ENCODE results near the gene PHF14.
"Not testable (repeated sequence)": the region's sequence is repeated elsewhere in the genome, so short reads cannot be mapped to it uniquely, and the experiment has no call there.

PHF14 gene

GRCh38 chr7:10990748-10991147, 17.1 kb downstream of the PHF14 start:
- not testable (repeated sequence) for DNase-seq (ENCODE audit: low read depth)

- DNase-seq (ENCODE audit: low read depth) = not testable (repeated sequence)
These were observed 22.0 kb downstream of the PHF14 start for GRCh38 chr7:10995482-10996166.

- DNase-seq (ENCODE audit: low read depth) = no peak
These were observed 25.5 kb downstream of the PHF14 start for GRCh38 chr7:10998996-10999757.

- DNase-seq (ENCODE audit: low read depth) = no peak
These were observed 31.5 kb downstream of the PHF14 start for GRCh38 chr7:11005202-11005601.

GRCh38 chr7:11006291-11006690, 32.6 kb downstream of the PHF14 start:
- no peak for DNase-seq (ENCODE audit: low read depth)

- no peak for DNase-seq (ENCODE audit: low read depth)
These were observed 36.0 kb downstream of the PHF14 start for GRCh38 chr7:11009631-11010030.

DNA sequence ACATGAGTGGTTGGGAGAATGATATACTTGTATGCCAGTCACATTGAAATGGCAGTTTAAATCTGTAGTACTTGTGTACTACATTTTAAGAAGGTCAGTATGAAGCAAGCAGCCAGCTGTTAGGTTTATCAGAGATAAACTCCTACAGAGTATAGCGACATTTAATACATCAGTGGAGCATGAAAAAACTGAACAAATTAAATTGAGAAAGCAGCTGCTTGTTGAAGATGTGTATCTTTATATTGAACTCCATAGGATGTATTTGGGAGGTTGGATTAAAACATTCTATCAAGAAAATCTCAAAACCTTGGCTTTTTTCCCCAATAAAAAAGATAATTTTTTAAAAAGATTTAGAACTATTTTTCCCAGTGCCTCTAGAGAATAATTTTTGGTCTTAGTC, 47.8 kb downstream of the PHF14 start:
- no peak for DNase-seq (ENCODE audit: low read depth)

GRCh38 chr7:11026452-11027359, 53.0 kb downstream of the PHF14 start:
- DNase-seq (ENCODE audit: low read depth) = no peak

- no peak for DNase-seq (ENCODE audit: low read depth)
These were observed 62.0 kb downstream of the PHF14 start for GRCh38 chr7:11035661-11036060.

DNA sequence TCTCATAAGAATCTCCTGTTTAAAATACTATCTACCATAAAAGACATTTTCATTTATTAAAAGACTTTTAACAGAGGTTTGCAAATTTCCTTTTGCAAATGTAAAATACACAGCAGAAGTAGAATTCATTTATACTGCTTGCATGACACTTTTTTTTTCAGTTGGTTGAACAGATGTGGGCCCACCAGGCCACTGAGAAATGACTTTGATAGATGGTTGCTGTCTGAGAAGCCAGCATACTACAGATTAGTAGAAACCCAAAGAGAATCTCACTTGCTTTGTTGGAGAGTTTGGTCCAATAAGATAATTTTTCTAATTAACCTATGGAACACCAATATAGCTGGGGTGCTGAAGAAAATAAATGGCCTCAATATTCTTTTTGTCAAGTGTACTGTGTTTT, 66.3 kb downstream of the PHF14 start:
- no peak for DNase-seq (ENCODE audit: low read depth)

- no peak for DNase-seq (ENCODE audit: low read depth)
These were observed 80.4 kb downstream of the PHF14 start for GRCh38 chr7:11054033-11054432.

DNA sequence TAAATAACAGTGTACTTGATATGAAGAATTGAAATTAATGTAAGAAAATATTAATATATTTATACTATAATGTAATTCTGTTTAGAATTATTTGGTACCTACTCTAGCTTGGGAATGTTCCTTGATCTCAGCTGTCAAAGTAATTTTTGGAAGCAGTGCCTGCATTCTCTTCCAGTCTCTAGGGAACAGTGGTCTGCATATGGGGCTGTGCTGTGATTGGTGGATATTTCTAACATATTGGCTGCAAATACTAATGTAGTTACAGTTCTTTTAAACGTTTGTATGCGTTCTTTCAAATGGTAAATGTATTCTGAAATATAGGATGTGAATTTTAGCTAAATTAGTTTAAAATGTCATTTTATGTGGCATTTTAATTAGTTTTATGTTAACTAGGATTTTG, 87.2 kb downstream of the PHF14 start:
- DNase-seq (ENCODE audit: low read depth) = no peak

DNA sequence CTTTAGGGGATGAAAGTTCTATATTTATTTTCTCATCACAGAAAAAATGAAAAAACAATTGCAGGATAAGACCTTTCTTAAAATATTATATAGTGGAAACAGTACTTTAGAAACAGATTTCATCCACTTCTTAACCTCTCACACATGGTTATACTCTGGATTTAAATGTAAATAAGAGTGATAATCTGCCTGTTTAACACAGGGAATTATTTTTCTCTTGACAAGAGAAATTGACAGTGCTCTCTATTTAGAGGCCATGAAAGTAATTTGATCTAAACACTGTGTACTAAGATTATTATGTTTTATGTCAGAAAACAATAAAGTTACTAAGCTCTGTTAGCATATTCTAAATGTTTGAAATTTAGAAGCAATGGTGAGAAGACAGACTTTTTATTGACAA, 88.4 kb downstream of the PHF14 start:
- DNase-seq (ENCODE audit: low read depth) = no peak

DNA sequence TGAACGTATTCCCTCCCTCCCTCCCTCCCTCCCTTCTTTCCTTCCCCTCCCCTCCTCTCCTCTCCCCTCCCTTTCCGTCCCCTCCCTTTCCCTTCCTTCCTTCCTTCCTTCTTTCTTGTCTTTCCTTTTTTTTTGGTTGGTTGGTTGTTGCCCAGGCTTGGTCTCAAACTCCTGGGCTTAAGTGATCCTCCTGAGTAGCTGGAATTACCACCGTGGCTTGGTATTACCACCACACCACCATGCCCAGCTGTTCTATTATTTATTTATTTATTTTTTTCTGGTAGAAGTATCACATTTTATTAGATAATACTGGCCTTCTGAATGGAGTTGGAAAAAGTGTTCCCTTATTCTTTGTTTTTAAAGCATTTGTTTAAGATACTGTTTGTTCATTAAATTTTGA, 95.9 kb downstream of the PHF14 start:
- no peak for DNase-seq (ENCODE audit: low read depth)

GRCh38 chr7:11077816-11078215, 104.1 kb downstream of the PHF14 start:
- DNase-seq (ENCODE audit: low read depth) = no peak

DNA sequence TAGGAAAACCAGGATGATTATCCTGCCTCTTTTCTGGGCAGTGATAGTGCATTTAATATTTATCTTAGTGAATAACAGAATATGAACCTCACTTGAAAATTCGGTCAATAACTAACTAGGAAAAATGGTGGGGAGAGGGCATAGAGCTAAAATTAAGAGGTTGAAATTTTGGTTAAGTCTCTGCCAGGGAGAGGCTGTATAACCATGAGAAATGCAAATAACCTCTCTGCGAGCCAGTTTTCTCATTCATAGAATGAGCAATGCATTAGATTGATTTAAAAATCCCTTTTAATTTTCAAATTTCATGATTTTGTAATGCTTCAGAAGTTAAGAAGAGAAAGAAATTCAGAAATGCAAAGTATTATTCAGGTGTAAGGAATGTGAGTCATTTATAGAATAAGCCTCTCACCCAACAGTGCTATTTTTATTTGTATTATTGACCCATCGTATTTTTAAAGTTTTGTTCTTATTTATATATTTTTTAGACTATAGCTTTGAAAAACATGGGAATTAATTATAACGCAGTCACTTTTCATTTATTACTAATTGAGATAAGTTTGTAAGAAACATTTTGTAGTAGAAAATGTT, 104.7 kb downstream of the PHF14 start:
- DNase-seq (ENCODE audit: low read depth) = no peak

GRCh38 chr7:11079907-11080306, 106.2 kb downstream of the PHF14 start:
- no peak for DNase-seq (ENCODE audit: low read depth)

DNA sequence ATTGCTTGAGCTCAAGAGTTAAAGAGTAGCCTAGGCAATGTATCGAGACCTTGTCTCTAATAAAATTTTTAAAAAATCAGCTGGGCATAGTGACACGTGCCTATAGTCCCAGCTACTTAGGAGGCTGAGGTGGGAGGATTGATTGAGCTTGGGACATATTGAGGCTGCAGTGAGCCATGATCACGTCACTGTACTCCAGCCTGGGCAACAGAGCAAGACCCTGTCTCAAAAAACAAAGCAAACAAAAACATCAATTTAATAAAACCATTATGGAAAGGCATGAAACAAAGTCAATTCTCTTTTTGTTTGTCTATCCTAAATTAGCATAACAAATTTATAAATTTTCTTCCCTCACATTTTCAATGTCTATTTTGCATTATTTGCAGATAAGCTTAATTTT, 108.4 kb downstream of the PHF14 start:
- no peak for DNase-seq (ENCODE audit: low read depth)

DNA sequence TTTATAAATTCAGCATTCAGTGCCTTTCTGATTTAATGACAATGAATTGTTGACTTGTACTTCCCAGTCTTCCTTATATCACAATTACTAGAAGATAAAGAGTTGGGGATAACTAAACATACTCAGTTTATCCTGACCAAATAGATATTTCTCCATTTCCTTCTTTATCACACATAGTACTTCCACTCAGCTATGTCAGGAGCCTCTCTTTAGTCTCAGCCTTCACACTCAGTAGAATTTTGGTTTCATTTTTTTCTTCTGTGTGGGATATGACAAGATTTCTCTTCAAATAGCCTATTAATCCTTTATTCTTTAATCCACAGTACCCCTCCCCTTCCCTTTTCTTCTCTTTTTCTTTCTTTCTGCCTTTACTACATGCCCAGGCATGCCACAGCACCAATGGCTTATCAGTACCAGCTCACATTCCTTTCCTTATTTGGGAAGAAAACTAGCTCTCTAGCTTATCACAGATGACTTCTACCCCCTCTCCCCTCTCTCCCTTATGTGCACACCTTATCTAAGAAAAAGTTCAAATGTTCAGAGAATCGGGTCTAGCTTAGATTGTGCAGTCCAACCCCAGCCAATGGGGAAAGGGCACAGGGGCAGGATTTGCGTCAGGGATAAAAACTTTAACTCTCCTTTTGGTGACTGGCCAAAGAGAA, 109.0 kb downstream of the PHF14 start:
- DNase-seq (ENCODE audit: low read depth) = no peak

DNA sequence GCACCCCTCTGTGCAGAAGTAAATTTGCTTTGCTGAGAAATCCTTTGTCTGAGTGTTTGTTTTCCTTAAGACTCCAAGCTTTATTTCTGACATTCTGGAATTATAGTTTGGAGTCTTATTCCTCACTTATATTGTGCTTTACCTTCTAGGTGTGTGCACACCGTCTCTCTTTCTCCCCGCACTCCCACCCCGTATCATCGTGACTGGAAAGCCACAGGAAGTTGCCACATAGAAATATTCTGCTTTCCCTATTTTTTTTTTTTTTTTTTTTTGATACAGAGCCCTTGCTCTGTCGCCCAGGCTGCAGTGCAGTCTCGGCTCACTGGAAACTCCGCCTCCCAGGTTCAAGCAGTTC, 109.5 kb downstream of the PHF14 start:
- no peak for DNase-seq (ENCODE audit: low read depth)

- no peak for DNase-seq (ENCODE audit: low read depth)
These were observed 130.9 kb downstream of the PHF14 start for GRCh38 chr7:11104578-11104977.

DNA sequence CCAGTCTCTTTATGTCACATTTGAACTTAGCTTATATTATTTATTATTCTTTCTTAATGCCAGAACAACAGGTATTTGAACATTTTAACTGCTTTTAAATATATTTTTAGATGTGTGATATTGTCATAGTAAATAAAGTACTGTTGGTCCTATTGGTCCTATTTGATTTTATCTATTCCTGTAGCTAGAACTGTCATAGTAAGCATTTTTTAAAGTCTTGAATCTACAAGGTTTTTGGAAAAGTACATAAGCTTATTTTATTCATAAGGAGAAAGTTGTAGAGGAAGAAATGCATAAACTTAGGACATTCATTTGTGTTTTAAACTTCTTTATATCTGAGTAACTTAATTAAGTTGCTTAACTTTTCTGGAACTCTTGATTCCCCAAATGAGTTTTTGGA, 136.0 kb downstream of the PHF14 start:
- no peak for DNase-seq (ENCODE audit: low read depth)

Data from stimulated activated CD8-positive, alpha-beta memory T cell treated with anti-CD3 and anti-CD28 coated beads, Interleukin-15, amount 100 ng/mL, for 1 hour (primary cell).